Measurements from ENCODE around the gene POLR2F. TPM values are rescaled to one million over a fixed set of nuclear protein-coding genes. Genes with fewer than 3 reads are reported as not detected.

The POLR2F gene
- total and polyA plus RNA-seq, 9 of the 15 experiments (the other 6 are each of a cell fraction or from before 2014, with no cell fraction given) = 98.9 to 410 (median 168) TPM

DNA sequence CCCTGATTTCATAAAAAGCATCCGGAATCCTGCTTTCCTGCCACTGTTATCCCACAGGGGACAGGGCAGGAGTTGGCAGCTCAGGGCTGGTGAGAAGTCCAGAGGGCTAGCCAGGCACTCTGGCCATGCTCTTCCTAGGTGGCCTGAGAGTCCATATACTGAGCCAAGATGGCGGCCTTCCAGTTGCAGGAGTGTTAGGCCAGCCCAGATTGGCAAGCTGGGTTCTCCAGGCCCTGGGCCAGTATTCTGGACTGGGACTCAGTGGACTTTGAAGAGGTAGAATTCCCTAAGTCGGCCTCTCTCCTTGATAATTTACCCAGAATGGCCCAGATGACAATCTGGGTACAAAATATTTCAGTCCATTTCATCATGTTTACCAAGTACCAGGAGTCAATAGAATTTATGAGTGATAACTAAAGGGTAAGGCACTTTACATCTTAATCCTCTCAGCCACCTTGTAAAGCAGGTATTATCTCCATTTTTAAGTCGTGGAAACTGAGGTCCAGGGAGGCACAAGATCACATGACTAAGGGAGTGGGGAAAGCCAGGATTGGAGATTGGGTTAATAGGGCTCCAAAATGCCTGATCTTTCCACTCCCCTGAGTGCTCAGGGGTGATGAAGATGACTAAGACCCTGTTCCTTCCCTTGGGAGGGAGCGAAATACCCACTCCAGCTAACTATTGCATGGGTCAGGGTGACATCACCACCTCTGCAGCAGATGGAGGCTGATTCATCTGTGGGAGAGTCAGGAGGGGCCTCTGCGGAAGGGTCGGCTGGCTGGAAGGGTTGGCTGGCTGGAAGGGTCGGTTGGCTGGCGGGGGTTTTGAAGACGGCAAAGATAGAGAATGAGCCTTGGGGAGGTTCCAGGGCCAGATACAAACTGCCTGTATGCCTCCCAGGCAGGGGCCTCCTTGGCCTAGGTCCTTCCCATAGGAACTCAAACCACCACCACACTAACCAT is 48.6 kb upstream of the POLR2F start (continued):
- TF ChIP-seq FOXK1 (CRISPR knock-in tag; IDR thresholded peaks at IDR 0.05; ENCODE audit: borderline replicate concordance) = 0 out of 2 replicates have a peak, but pooled peaks have one; percentile 25
- TF ChIP-seq, protein P1, sequence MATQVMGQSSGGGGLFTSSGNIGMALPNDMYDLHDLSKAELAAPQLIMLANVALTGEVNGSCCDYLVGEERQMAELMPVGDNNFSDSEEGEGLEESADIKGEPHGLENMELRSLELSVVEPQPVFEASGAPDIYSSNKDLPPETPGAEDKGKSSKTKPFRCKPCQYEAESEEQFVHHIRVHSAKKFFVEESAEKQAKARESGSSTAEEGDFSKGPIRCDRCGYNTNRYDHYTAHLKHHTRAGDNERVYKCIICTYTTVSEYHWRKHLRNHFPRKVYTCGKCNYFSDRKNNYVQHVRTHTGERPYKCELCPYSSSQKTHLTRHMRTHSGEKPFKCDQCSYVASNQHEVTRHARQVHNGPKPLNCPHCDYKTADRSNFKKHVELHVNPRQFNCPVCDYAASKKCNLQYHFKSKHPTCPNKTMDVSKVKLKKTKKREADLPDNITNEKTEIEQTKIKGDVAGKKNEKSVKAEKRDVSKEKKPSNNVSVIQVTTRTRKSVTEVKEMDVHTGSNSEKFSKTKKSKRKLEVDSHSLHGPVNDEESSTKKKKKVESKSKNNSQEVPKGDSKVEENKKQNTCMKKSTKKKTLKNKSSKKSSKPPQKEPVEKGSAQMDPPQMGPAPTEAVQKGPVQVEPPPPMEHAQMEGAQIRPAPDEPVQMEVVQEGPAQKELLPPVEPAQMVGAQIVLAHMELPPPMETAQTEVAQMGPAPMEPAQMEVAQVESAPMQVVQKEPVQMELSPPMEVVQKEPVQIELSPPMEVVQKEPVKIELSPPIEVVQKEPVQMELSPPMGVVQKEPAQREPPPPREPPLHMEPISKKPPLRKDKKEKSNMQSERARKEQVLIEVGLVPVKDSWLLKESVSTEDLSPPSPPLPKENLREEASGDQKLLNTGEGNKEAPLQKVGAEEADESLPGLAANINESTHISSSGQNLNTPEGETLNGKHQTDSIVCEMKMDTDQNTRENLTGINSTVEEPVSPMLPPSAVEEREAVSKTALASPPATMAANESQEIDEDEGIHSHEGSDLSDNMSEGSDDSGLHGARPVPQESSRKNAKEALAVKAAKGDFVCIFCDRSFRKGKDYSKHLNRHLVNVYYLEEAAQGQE (IDR thresholded peaks at IDR 0.05; ENCODE audit: borderline replicate concordance) = no peak
- TF ChIP-seq, protein P1 (CRISPR knock-in tag; IDR thresholded peaks at IDR 0.05; ENCODE audit: low read depth) = no peak
- TF ChIP-seq ILK (tag; IDR thresholded peaks at IDR 0.05; ENCODE audit: borderline replicate concordance, low read depth) = no peak
- no peak for TF ChIP-seq FOXM1 (IDR thresholded peaks at IDR 0.05; ENCODE audit: low read depth)
- no peak for TF ChIP-seq FOXM1 (CRISPR knock-in tag; IDR thresholded peaks at IDR 0.05; ENCODE audit: low read depth)
- TF ChIP-seq, protein P2, sequence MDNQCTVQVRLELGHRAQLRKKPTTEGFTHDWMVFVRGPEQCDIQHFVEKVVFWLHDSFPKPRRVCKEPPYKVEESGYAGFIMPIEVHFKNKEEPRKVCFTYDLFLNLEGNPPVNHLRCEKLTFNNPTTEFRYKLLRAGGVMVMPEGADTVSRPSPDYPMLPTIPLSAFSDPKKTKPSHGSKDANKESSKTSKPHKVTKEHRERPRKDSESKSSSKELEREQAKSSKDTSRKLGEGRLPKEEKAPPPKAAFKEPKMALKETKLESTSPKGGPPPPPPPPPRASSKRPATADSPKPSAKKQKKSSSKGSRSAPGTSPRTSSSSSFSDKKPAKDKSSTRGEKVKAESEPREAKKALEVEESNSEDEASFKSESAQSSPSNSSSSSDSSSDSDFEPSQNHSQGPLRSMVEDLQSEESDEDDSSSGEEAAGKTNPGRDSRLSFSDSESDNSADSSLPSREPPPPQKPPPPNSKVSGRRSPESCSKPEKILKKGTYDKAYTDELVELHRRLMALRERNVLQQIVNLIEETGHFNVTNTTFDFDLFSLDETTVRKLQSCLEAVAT (IDR thresholded peaks at IDR 0.05) = no peak
- no peak for TF ChIP-seq NELFE (IDR thresholded peaks at IDR 0.05; ENCODE audit: insufficient read depth, insufficient read length)
- no peak for TF ChIP-seq NR2C2 (CRISPR knock-in tag; IDR thresholded peaks at IDR 0.05)
- TF ChIP-seq NR2C2 (tag; IDR thresholded peaks at IDR 0.05) = peak; percentile 26; the same call in 1 of the 2 replicates
- TF ChIP-seq CHCHD3 (CRISPR knock-in tag; IDR thresholded peaks at IDR 0.05) = no peak
- no peak for TF ChIP-seq SPI1 (IDR thresholded peaks at IDR 0.05; ENCODE audit: borderline replicate concordance, low read depth, low read length)
- TF ChIP-seq GTF2E2 (tag; IDR thresholded peaks at IDR 0.05) = peak; percentile 74; the same call in 1 of the 2 replicates
- TF ChIP-seq RBM34 (IDR thresholded peaks at IDR 0.05; ENCODE audit: borderline replicate concordance, insufficient read depth, low read length) = no peak
- TF ChIP-seq ZNF282 (CRISPR knock-in tag; IDR thresholded peaks at IDR 0.05) = no peak; the same call in 1 of the 2 replicates
- TF ChIP-seq, protein P3, sequence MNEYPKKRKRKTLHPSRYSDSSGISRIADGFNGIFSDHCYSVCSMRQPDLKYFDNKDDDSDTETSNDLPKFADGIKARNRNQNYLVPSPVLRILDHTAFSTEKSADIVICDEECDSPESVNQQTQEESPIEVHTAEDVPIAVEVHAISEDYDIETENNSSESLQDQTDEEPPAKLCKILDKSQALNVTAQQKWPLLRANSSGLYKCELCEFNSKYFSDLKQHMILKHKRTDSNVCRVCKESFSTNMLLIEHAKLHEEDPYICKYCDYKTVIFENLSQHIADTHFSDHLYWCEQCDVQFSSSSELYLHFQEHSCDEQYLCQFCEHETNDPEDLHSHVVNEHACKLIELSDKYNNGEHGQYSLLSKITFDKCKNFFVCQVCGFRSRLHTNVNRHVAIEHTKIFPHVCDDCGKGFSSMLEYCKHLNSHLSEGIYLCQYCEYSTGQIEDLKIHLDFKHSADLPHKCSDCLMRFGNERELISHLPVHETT (CRISPR knock-in tag; conservative IDR thresholded peaks at IDR 0.05 in 1 of 2, IDR thresholded peaks at IDR 0.05 in 1 of 2) = no peak
